ENCODE results near the gene IFITM1.

The IFITM1 gene

GRCh38 chr11:271319-271715 lies 42.5 kb upstream of the IFITM1 start:
- no peak for TF ChIP-seq TCF12 (IDR thresholded peaks at IDR 0.05; ENCODE audit: low read depth)
- TF ChIP-seq YY1 (IDR thresholded peaks at IDR 0.05; ENCODE audit: low read depth) = no peak
- TF ChIP-seq ZBTB7A (IDR thresholded peaks at IDR 0.05; ENCODE audit: low read depth) = no peak
- TF ChIP-seq TEAD4 (IDR thresholded peaks at IDR 0.05) = no peak
- no peak for TF ChIP-seq CREB1 (IDR thresholded peaks at IDR 0.05; ENCODE audit: low read depth)
- TF ChIP-seq TAF1 (IDR thresholded peaks at IDR 0.05; ENCODE audit: low read depth) = no peak
- TF ChIP-seq FOXM1 (IDR thresholded peaks at IDR 0.05; ENCODE audit: borderline replicate concordance, low read depth) = no peak
- TF ChIP-seq, protein P1, sequence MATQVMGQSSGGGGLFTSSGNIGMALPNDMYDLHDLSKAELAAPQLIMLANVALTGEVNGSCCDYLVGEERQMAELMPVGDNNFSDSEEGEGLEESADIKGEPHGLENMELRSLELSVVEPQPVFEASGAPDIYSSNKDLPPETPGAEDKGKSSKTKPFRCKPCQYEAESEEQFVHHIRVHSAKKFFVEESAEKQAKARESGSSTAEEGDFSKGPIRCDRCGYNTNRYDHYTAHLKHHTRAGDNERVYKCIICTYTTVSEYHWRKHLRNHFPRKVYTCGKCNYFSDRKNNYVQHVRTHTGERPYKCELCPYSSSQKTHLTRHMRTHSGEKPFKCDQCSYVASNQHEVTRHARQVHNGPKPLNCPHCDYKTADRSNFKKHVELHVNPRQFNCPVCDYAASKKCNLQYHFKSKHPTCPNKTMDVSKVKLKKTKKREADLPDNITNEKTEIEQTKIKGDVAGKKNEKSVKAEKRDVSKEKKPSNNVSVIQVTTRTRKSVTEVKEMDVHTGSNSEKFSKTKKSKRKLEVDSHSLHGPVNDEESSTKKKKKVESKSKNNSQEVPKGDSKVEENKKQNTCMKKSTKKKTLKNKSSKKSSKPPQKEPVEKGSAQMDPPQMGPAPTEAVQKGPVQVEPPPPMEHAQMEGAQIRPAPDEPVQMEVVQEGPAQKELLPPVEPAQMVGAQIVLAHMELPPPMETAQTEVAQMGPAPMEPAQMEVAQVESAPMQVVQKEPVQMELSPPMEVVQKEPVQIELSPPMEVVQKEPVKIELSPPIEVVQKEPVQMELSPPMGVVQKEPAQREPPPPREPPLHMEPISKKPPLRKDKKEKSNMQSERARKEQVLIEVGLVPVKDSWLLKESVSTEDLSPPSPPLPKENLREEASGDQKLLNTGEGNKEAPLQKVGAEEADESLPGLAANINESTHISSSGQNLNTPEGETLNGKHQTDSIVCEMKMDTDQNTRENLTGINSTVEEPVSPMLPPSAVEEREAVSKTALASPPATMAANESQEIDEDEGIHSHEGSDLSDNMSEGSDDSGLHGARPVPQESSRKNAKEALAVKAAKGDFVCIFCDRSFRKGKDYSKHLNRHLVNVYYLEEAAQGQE (IDR thresholded peaks at IDR 0.05; ENCODE audit: low read depth) = no peak
- TF ChIP-seq, protein P2, sequence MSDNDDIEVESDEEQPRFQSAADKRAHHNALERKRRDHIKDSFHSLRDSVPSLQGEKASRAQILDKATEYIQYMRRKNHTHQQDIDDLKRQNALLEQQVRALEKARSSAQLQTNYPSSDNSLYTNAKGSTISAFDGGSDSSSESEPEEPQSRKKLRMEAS (IDR thresholded peaks at IDR 0.05) = no peak
- TF ChIP-seq, protein P3, sequence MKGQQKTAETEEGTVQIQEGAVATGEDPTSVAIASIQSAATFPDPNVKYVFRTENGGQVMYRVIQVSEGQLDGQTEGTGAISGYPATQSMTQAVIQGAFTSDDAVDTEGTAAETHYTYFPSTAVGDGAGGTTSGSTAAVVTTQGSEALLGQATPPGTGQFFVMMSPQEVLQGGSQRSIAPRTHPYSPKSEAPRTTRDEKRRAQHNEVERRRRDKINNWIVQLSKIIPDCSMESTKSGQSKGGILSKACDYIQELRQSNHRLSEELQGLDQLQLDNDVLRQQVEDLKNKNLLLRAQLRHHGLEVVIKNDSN (IDR thresholded peaks at IDR 0.05) = no peak
- no peak for TF ChIP-seq NFIC (IDR thresholded peaks at IDR 0.05)
- no peak for TF ChIP-seq RAD21 (IDR thresholded peaks at IDR 0.05; ENCODE audit: low read depth)
- no peak for TF ChIP-seq EP300 (IDR thresholded peaks at IDR 0.05; ENCODE audit: borderline replicate concordance)
- no peak for TF ChIP-seq EGR1 (IDR thresholded peaks at IDR 0.05)
- no peak for TF ChIP-seq CEBPB (IDR thresholded peaks at IDR 0.05)

GRCh38 chr11:272195-272930 lies 41.5 kb upstream of the IFITM1 start:
- no peak for TF ChIP-seq CREB1 (IDR thresholded peaks at IDR 0.05; ENCODE audit: low read depth)
- TF ChIP-seq, protein P2 (IDR thresholded peaks at IDR 0.05) = no peak
- no peak for TF ChIP-seq NFIC (IDR thresholded peaks at IDR 0.05)
- no peak for TF ChIP-seq EGR1 (IDR thresholded peaks at IDR 0.05)
- TF ChIP-seq TEAD4 (IDR thresholded peaks at IDR 0.05) = no peak
- no peak for TF ChIP-seq ZBTB7A (IDR thresholded peaks at IDR 0.05; ENCODE audit: low read depth)
- TF ChIP-seq, protein P1 (IDR thresholded peaks at IDR 0.05; ENCODE audit: low read depth) = no peak
- TF ChIP-seq TCF12 (IDR thresholded peaks at IDR 0.05; ENCODE audit: low read depth) = no peak
- TF ChIP-seq CEBPB (IDR thresholded peaks at IDR 0.05) = no peak
- TF ChIP-seq YY1 (IDR thresholded peaks at IDR 0.05; ENCODE audit: low read depth) = no peak
- no peak for TF ChIP-seq FOXM1 (IDR thresholded peaks at IDR 0.05; ENCODE audit: borderline replicate concordance, low read depth)
- TF ChIP-seq EP300 (IDR thresholded peaks at IDR 0.05; ENCODE audit: borderline replicate concordance) = no peak
- TF ChIP-seq RAD21 (IDR thresholded peaks at IDR 0.05; ENCODE audit: low read depth) = no peak
- no peak for TF ChIP-seq TAF1 (IDR thresholded peaks at IDR 0.05; ENCODE audit: low read depth)
- TF ChIP-seq, protein P3 (IDR thresholded peaks at IDR 0.05) = no peak

DNA sequence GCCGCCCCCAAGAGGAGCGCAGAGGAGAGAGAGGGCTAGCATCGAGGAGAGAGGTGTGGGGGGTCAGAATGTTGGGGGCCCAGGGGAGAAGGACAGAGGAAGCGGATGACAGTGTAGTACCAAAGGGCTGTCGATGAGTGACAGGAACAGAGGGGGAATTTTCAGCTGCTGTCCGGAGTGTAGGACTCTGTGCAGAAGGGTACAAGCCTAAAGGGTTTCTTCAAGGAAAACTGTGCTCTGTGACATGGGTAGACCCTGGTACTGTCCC lies 41.0 kb upstream of the IFITM1 start:
- TF ChIP-seq EGR1 (IDR thresholded peaks at IDR 0.05) (no peak), TAF1 (IDR thresholded peaks at IDR 0.05; ENCODE audit: low read depth) (no peak), FOXM1 (IDR thresholded peaks at IDR 0.05; ENCODE audit: borderline replicate concordance, low read depth) (no peak), TCF12 (IDR thresholded peaks at IDR 0.05; ENCODE audit: low read depth) (no peak), CREB1 (IDR thresholded peaks at IDR 0.05; ENCODE audit: low read depth) (no peak), EP300 (IDR thresholded peaks at IDR 0.05; ENCODE audit: borderline replicate concordance) (no peak), ZBTB7A (IDR thresholded peaks at IDR 0.05; ENCODE audit: low read depth) (no peak), YY1 (IDR thresholded peaks at IDR 0.05; ENCODE audit: low read depth) (no peak), TEAD4 (IDR thresholded peaks at IDR 0.05) (no peak), CEBPB (IDR thresholded peaks at IDR 0.05) (no peak)
- TF ChIP-seq, protein P1 (IDR thresholded peaks at IDR 0.05; ENCODE audit: low read depth) = no peak
- TF ChIP-seq, protein P3 (IDR thresholded peaks at IDR 0.05) = no peak
- TF ChIP-seq, protein P2 (IDR thresholded peaks at IDR 0.05) = no peak

Data from Ishikawa (cell line).